Esophagus squamous epithelium (tissue), 5 donors: ENCODE measurements around the gene FBXO7. TPM values are rescaled to one million over a fixed set of nuclear protein-coding genes. Genes with fewer than 3 reads are reported as not detected.
"Not testable (repeated sequence)": the region's sequence is repeated elsewhere in the genome, so short reads cannot be mapped to it uniquely, and the experiment has no call there.

Source experiments
- DNase-seq: peaks from one replicate; lab custom pipeline; 2025; lab: John Stamatoyannopoulos, UW
- H3K27ac ChIP-seq, 4 donors: fragments of 200-600 bp; sonication (generic); one replicate each; pipeline ENCODE4 v1.5.1; 2016 to 2019; ENCODE audit warnings: mild to moderate bottlenecking in 1 of 4
- H3K27me3 ChIP-seq, 4 donors: fragments of 200-600 bp; sonication (generic); 1 replicate in 3 of 4; 2 replicates in 1 of 4; pipeline versions ENCODE4 v1.5.1 to v1.6.0; 2017 to 2021; ENCODE audit warnings: antibody characterized with exemption in 1 of 4
- H3K36me3 ChIP-seq, 3 donors: fragments of 200-600 bp; sonication (generic); one replicate each; pipeline ENCODE4 v1.5.1; 2016 to 2019
- H3K4me1 ChIP-seq, 3 donors: fragments of 200-600 bp; sonication (generic); one replicate each; pipeline ENCODE4 v1.5.1; 2017 to 2019
- H3K4me3 ChIP-seq, 4 donors: fragments of 200-600 bp; sonication (generic); 1 replicate in 3 of 4; 2 replicates in 1 of 4; pipeline ENCODE4 v1.5.1; 2016 to 2019; ENCODE audit warnings: mild to moderate bottlenecking in 2 of 4, moderate library complexity in 1 of 4
- H3K9me3 ChIP-seq, 3 donors: fragments of 200-600 bp; sonication (generic); one replicate each; pipeline ENCODE4 v1.5.1; 2016 to 2019
- POLR2A ChIP-seq, 4 donors: fragments of 450-650 bp; IDR thresholded peaks; one replicate each; pipeline ENCODE4 v1.6.1; 2017; ENCODE audit warnings: antibody characterized with exemption in 4 of 4, mild to moderate bottlenecking in 4 of 4, moderate library complexity in 3 of 4
- WGBS, 2 donors: methylation state at CpG; one replicate each; pipeline ENCODE4 v1.1.5; 2018; 5-methylcytosine and 5-hydroxymethylcytosine counted together
- intact Hi-C: fragments of 100-400 bp; cut with DNase I; formaldehyde crosslinking; loops from one replicate; pipeline ENCODE4 v1.15.0; 2022
- total RNA-seq, 4 donors: library from RNA; depleted of rRNA; stranded (reverse); fragments of >200 nt; gene quantifications; one replicate each; pipeline ENCODE4 v1.1.0, GENCODE V29; 2016
- TF ChIP-seq, protein P1 (sequence below), 6 experiments: fragments of 450-650 bp in 4 of 6; fragments of 200-600 bp in 2 of 6; sonication (generic) in 2 of 6; IDR thresholded peaks; one replicate each; pipeline ENCODE4 v1.5.1; 2016 to 2019; ENCODE audit warnings: antibody characterized with exemption in 6 of 6, mild to moderate bottlenecking in 4 of 6, moderate library complexity in 4 of 6
- donor health status: DM: yes; HTN: yes; CAD: no.

FBXO7 gene
- total RNA-seq, 4 donors from 2014 or later, result 31.8 to 67.1 (median 49.6) TPM

DNA sequence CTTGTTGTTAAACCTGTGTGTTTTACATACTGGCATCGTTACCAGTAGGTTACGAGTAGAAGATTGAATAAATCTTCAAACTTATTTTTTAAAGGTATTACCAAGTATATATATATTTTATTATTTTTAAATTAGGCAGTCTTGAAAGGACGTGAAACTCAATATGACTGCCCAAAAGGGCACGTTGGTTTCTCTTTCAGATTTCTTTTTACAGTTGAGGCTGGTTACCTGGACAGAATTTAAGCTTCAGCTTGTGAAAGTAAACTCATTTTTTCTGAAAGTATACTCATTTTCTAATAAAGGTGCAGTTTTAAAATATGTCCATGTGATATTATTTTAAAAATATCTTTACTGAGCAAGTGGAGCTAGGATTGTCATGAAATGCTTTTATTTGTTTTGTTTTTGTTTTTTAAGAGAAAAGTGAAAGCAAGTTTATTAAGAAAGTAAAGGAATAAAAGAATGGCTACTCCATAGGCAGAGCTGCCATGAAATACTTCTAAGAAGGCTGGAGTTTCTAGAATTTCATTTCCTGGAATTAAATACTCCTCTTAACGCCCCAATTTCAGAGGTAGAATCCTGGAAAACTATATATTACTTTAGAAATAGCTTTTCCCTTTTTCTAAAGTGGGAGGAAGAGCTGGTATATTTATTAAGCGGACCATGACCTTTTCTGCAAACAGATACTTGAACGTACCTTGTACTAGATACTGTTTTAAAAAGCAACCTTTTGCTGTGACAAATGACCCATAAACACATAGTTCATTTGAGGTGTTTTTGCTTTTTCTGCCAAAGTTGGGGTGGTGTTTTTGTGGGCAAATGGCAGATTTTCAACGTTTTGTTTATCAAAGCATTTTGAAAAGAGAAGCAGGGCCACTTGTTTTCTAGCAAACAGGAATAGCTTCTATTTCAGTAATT, 1.9 kb downstream of the FBXO7 start:
- Histone ChIP-seq H3K36me3 (peaks cover 0 to 19% (median 0%) of the 10 kb centered on the region in 3 donors), H3K4me3 (peak overlapping the region; percentile 61 to 99 (median 80)), H3K27ac (peak overlapping the region; percentile 94 to 99 (median 96)), H3K9me3 (no peaks in the 10 kb centered on the region), H3K27me3 (no peaks in the 10 kb centered on the region), H3K4me1 (peaks cover 9 to 51% (median 15%) of the 10 kb centered on the region in 3 donors)
- TF ChIP-seq POLR2A (IDR thresholded peaks at IDR 0.05), result no peak
- TF ChIP-seq, protein P1, sequence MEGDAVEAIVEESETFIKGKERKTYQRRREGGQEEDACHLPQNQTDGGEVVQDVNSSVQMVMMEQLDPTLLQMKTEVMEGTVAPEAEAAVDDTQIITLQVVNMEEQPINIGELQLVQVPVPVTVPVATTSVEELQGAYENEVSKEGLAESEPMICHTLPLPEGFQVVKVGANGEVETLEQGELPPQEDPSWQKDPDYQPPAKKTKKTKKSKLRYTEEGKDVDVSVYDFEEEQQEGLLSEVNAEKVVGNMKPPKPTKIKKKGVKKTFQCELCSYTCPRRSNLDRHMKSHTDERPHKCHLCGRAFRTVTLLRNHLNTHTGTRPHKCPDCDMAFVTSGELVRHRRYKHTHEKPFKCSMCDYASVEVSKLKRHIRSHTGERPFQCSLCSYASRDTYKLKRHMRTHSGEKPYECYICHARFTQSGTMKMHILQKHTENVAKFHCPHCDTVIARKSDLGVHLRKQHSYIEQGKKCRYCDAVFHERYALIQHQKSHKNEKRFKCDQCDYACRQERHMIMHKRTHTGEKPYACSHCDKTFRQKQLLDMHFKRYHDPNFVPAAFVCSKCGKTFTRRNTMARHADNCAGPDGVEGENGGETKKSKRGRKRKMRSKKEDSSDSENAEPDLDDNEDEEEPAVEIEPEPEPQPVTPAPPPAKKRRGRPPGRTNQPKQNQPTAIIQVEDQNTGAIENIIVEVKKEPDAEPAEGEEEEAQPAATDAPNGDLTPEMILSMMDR (IDR thresholded peaks at IDR 0.05), result no peak
- no peak for DNase-seq
- 14 to 16% methylated on average over 8 of the region's 8 CpGs for WGBS, 2 donors
- intact Hi-C loops, result loop anchor here (10.0 kb wide), 2 partner anchors 62 to 502 kb away; partner anchors contain the start of gene RTCB

DNA sequence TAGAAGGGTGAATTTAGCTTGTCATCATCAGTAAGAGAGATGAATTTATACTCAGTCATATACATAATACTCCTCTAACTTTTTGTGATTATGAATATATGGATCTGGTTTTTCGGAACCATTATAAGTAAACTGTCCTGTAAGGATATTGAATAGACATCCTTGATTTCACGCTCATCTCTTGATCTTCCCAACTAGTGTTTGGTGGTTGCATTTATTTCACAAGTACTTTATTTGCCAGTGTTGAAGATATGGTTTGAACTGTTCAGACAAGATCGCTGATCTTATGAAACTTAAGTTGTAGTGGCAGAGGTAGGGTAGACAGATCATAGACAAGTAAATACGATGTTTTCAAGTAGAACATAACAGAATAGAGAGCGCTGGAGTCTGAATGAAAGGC, 3.0 kb downstream of the FBXO7 start:
- H3K4me1 ChIP-seq, result peaks cover 12 to 60% (median 15%) of the 10 kb centered on the region in 3 donors
- WGBS, 2 donors, result 91 to 96% methylated on average over 5 of the region's 5 CpGs
- intact Hi-C loops, result loop anchor here (10.0 kb wide), 2 partner anchors 63 to 503 kb away; partner anchors contain the start of gene RTCB

DNA sequence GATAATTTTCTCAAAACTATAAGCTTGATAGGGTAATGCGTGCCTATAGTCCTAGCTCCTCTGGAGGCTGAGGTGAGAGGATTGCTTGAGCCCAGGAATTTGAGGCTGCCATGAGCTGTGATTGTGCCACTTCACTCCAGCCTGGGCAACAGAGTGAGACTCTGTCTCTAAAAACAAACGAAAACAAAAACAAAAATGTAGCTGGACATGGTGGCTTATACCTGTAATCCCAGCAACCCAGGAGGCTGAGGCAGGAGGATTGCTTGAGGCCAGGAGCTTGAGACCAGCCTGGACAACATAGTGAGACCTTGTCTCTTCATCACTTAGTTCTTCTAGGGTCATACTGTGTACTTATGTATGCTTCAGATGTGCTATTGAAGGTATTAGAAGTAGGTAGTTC, 3.9 kb downstream of the FBXO7 start:
- WGBS, 2 donors, result 93 to 95% methylated on average over 2 of the region's 2 CpGs
- H3K9me3 ChIP-seq, H3K27me3 ChIP-seq, H3K27ac ChIP-seq, DNase-seq, H3K4me3 ChIP-seq: not testable (repeated sequence)
- H3K36me3 ChIP-seq, result peaks cover 0 to 19% (median 0%) of the 10 kb centered on the region in 3 donors
- intact Hi-C loops, result loop anchor here (10.0 kb wide), 2 partner anchors 64 to 504 kb away; partner anchors contain the start of gene RTCB
- peaks cover 14 to 69% (median 18%) of the 10 kb centered on the region in 3 donors for H3K4me1 ChIP-seq

More for the DNA sequence above, 3.0 kb downstream of the FBXO7 start:
- H3K27ac ChIP-seq, result no peak overlapping the region
- TF ChIP-seq, protein P1 (IDR thresholded peaks at IDR 0.05), result no peak
- TF ChIP-seq POLR2A (IDR thresholded peaks at IDR 0.05), result no peak
- no peaks in the 10 kb centered on the region for H3K9me3 ChIP-seq
- no peak for DNase-seq
- H3K4me3 ChIP-seq, result no peak overlapping the region
- H3K27me3 ChIP-seq, result no peaks in the 10 kb centered on the region
- H3K36me3 ChIP-seq, result peaks cover 0 to 19% (median 0%) of the 10 kb centered on the region in 3 donors

DNA sequence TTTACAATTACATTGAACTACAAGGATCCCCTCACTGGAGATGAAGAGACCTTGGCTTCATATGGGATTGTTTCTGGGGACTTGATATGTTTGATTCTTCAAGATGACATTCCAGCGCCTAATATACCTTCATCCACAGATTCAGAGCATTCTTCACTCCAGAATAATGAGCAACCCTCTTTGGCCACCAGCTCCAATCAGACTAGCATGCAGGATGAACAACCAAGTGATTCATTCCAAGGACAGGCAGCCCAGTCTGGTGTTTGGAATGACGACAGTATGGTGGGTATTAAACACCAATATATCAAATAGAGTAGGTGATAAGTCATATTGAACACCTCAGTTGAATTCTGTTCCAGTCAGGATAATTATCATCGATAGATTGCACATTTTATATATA, 4.4 kb downstream of the FBXO7 start:
- no peak overlapping the region for H3K27ac ChIP-seq
- 87 to 98% methylated on average over 3 of the region's 3 CpGs for WGBS, 2 donors
- DNase-seq, result no peak
- H3K4me1 ChIP-seq, result peaks cover 10 to 66% (median 14%) of the 10 kb centered on the region in 3 donors
- H3K36me3 ChIP-seq, result peaks cover 0 to 23% (median 0%) of the 10 kb centered on the region in 3 donors
- TF ChIP-seq POLR2A (IDR thresholded peaks at IDR 0.05), result no peak
- TF ChIP-seq, protein P1 (IDR thresholded peaks at IDR 0.05), result no peak
- intact Hi-C loops, result loop anchor here (10.0 kb wide), 2 partner anchors 64 to 504 kb away; partner anchors contain the start of gene RTCB
- H3K27me3 ChIP-seq, result no peaks in the 10 kb centered on the region
- H3K4me3 ChIP-seq, result no peak overlapping the region
- no peaks in the 10 kb centered on the region for H3K9me3 ChIP-seq

DNA sequence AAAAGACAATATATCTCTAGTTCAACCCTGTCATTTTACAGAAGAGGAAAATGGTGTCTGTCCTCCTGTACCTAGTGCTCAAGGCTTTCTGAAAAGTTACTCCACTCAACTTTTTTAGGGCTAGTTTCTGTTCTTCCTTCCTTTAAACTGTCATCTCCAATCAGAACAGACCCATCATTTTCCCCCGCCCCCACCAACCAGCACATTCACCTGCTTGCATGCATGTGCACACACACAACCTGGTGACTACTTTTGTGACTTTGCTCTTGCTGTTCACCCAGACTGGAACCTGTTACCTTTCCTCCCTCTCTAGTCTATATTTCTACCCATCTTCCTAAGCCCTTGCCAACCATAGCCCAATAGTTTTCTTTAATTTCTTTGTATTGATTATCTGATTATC, 5.6 kb downstream of the FBXO7 start:
- DNase-seq, result no peak
- Histone ChIP-seq H3K36me3 (peaks cover 0 to 35% (median 7%) of the 10 kb centered on the region in 3 donors), H3K9me3 (no peaks in the 10 kb centered on the region), H3K27ac (no peak overlapping the region), H3K4me1 (peaks cover 7 to 62% (median 11%) of the 10 kb centered on the region in 3 donors), H3K27me3 (no peaks in the 10 kb centered on the region), H3K4me3 (no peak overlapping the region)
- intact Hi-C loops, result no loop called here
- WGBS, 2 donors, result 75 to 90% methylated on average over 1 of the region's 1 CpG
- TF ChIP-seq, protein P1 (IDR thresholded peaks at IDR 0.05), result no peak
- no peak for TF ChIP-seq POLR2A (IDR thresholded peaks at IDR 0.05)
